ENCODE measurements around the gene GRIK3. TPM values are rescaled to one million over a fixed set of nuclear protein-coding genes. Genes with fewer than 3 reads are reported as not detected.

The GRIK3 gene
- total and polyA plus RNA-seq, 5 donors, result 0.95 to 1.8 (median 1.6) TPM

DNA sequence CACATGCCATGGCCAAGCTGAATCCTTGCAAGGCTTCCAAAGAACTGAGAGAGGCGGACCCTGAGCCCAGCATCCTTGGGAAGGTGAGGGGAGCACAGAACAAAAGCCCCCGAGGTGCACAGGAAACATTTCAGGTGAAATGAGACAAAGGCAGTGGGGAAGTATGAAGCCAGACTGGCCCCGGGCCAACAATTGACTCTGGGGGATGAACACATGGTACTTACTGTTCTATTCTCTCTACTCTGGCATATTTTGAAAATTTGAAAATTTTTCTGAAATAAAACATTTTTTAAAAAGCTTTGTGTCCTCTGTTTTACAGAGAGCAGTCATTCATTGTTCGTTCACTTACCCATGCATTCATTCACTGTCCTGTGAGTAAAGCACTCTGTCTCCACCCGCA, 77.7 kb downstream of the GRIK3 start:
- H3K27ac ChIP-seq (ENCODE audit: low read length), result no peak overlapping the region
- no peaks in the 10 kb centered on the region for H3K9me3 ChIP-seq (ENCODE audit: control insufficient read depth, low read length)
- 69% methylated on average over 5 of the region's 5 CpGs for WGBS
- H3K4me3 ChIP-seq (ENCODE audit: low read length), result no peak overlapping the region
- intact Hi-C loops (cut with DNase I), result no loop called here
- H3K27me3 ChIP-seq (ENCODE audit: control insufficient read depth, insufficient read depth), result no peaks in the 10 kb centered on the region
- DNase-seq, result no peak
- no peaks in the 10 kb centered on the region for H3K4me1 ChIP-seq (ENCODE audit: control insufficient read depth, insufficient read depth, low read length)
- ATAC-seq, result no peak

DNA sequence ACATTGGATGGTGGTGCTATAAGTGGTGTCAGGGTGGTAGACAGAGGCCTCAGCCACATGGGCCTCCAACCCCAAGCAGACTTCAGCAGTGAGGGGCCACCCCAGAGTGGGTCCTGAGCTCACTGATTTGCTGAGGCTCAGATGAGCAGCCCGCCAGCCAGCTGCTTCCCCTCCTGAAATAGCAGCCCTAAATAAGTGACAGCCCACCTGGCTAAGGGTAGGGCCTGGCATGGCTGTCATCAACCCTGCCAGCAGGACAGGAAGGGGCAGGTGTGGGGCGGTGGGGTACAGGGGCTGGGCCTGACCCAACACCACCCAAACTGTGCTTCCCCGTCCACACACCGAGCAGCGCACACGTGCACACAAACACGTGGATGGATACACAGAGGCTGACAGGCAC, 79.3 kb downstream of the GRIK3 start:
- H3K4me3 ChIP-seq (ENCODE audit: low read length), result no peak overlapping the region
- intact Hi-C loops (cut with DNase I), result no loop called here
- no peak overlapping the region for H3K27ac ChIP-seq (ENCODE audit: low read length)
- H3K9me3 ChIP-seq (ENCODE audit: control insufficient read depth, low read length), result no peaks in the 10 kb centered on the region
- no peaks in the 10 kb centered on the region for H3K4me1 ChIP-seq (ENCODE audit: control insufficient read depth, insufficient read depth, low read length)
- WGBS, result 82% methylated on average over 7 of the region's 7 CpGs
- no peaks in the 10 kb centered on the region for H3K27me3 ChIP-seq (ENCODE audit: control insufficient read depth, insufficient read depth)
- DNase-seq (no peak), ATAC-seq (no peak)

DNA sequence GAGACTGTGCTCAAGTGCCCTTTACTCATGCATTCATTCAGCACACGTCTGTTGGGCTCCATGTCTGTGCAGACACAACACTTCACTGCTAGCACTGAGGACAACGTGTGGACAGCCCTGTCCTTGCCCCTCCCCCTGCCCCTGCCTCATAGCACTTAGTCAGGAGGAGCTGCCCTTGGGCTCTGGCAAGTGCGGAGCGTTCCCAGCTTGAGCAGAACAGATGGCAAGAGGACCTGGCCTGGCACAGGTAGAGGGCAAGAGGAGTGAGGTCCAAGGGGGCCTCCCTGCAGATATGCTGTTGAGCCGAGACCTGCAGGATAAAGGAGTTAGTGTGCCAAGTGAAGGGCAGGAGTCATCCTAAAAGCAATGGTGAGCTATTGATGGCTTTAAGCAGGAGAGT, 81.3 kb downstream of the GRIK3 start:
- H3K9me3 ChIP-seq (ENCODE audit: control insufficient read depth, low read length), result no peaks in the 10 kb centered on the region
- no peak for ATAC-seq
- 51% methylated on average over 5 of the region's 5 CpGs for WGBS
- DNase-seq, result no peak
- intact Hi-C loops (cut with DNase I), result no loop called here
- H3K27ac ChIP-seq (ENCODE audit: low read length), result no peak overlapping the region
- no peaks in the 10 kb centered on the region for H3K27me3 ChIP-seq (ENCODE audit: control insufficient read depth, insufficient read depth)
- H3K4me3 ChIP-seq (ENCODE audit: low read length), result no peak overlapping the region
- no peaks in the 10 kb centered on the region for H3K4me1 ChIP-seq (ENCODE audit: control insufficient read depth, insufficient read depth, low read length)

DNA sequence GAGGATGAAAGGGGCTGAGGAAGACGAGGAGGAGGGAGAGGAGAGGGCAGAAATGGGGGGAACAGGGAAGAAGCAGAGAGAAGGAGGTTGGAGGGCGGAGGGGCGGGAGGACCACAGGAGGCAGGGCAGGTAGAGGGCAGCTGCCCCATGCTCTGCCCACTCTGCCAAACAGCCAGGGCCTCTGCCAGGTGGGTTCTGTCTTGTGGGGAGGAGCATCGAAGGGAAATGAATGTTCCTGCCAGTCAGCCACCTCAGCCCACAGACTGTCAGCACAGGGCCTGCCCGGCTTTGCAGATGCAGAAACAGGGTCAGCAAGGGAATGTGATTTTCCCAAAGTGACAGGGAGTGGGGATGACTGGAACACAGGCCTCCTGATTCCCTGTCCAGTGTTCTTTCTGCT, 82.6 kb downstream of the GRIK3 start:
- WGBS, result 71% methylated on average over 5 of the region's 5 CpGs
- no peak overlapping the region for H3K4me3 ChIP-seq (ENCODE audit: low read length)
- no peaks in the 10 kb centered on the region for H3K9me3 ChIP-seq (ENCODE audit: control insufficient read depth, low read length)
- no peak for ATAC-seq
- H3K4me1 ChIP-seq (ENCODE audit: control insufficient read depth, insufficient read depth, low read length), result no peaks in the 10 kb centered on the region
- intact Hi-C loops (cut with DNase I), result no loop called here
- no peak for DNase-seq
- H3K27me3 ChIP-seq (ENCODE audit: control insufficient read depth, insufficient read depth), result no peaks in the 10 kb centered on the region
- no peak overlapping the region for H3K27ac ChIP-seq (ENCODE audit: low read length)

DNA sequence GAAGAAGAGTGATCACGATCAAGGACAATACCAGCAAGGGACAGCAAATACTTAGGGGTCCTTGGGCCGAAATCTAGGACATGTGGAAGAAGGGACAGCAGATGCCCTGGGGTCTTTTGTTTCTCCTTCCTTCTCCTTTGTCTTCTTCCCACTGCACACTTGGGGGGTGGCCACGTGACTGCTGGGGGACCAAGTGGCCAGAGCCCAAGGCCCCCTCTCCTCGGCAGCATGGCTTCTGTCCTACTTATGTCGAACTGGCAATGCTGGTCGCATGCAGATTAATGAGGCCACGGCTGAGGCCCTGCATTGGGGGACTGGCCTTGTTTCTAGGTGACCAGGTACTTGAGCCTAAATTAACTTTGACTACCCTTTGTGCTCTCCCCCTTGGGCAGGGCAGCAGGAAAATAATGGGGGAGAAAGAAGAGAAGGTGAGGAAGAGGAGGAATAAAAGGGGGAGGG, 83.0 kb downstream of the GRIK3 start:
- DNase-seq, result no peak
- intact Hi-C loops (cut with DNase I), result no loop called here
- 56% methylated on average over 7 of the region's 7 CpGs for WGBS

DNA sequence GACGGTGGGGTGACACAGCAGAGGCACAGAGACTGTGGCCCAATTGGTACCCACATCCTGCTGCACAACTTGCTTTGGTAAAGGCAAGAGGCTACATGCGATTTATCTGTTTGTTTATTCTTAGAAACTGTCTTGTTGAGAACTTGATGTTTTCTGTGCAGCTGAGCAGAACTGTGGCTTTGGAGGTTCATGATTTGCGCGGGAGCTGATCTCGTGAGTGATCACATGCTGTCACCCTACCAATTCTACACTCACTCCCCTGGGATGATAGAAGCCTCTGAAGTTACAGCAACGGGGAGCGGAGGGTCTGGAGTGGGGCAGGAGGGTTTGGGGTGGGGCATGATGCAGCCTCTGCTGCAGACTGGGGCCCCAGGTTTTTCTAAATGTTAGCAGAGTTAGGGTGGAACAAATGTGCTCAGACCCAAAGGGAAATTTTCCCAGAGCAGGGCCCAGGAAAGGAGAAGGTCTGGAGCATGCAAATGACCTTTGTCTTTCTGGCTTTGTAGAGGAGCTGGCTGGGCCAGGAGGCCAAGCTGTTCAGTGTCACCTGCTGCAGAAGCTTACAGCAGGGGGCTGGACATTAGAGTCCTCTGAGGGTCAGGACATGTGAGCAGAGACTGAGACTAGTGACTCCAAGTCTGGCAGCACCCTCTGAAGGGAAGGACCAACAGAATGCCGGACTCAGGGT, 83.6 kb downstream of the GRIK3 start:
- H3K27ac ChIP-seq (ENCODE audit: low read length), result no peak overlapping the region
- no peak for ATAC-seq
- intact Hi-C loops (cut with DNase I), result no loop called here
- H3K9me3 ChIP-seq (ENCODE audit: control insufficient read depth, low read length), result no peaks in the 10 kb centered on the region
- 65% methylated on average over 8 of the region's 8 CpGs for WGBS
- no peaks in the 10 kb centered on the region for H3K4me1 ChIP-seq (ENCODE audit: control insufficient read depth, insufficient read depth, low read length)
- no peak overlapping the region for H3K4me3 ChIP-seq (ENCODE audit: low read length)
- no peaks in the 10 kb centered on the region for H3K27me3 ChIP-seq (ENCODE audit: control insufficient read depth, insufficient read depth)
- no peak for DNase-seq

More for the DNA sequence above, 83.0 kb downstream of the GRIK3 start:
- no peaks in the 10 kb centered on the region for H3K9me3 ChIP-seq (ENCODE audit: control insufficient read depth, low read length)
- H3K4me1 ChIP-seq (ENCODE audit: control insufficient read depth, insufficient read depth, low read length), result no peaks in the 10 kb centered on the region
- no peak overlapping the region for H3K27ac ChIP-seq (ENCODE audit: low read length)
- no peaks in the 10 kb centered on the region for H3K27me3 ChIP-seq (ENCODE audit: control insufficient read depth, insufficient read depth)
- no peak for ATAC-seq
- H3K4me3 ChIP-seq (ENCODE audit: low read length), result no peak overlapping the region

DNA sequence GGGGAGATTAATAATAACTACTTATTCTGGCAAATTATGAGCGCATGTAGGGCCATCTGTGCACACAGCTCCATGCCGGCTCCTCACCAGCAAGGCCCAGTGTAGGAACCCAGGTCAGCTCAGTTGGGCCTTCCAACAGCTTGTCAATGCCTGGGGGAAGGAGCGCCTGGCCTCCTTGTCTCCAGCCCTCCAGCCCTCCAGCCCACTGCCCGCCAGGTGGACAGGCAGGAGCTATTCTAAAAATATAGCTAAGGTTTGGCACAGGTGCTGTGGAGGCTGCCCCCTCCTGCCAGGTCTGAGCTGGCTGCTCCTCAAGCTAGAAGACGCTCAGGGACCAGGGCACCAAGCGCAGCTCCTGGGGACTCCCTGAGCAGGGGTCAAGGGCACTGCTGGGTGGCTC, 85.7 kb downstream of the GRIK3 start:
- ATAC-seq, result no peak
- H3K4me3 ChIP-seq (ENCODE audit: low read length), result no peak overlapping the region
- intact Hi-C loops (cut with DNase I), result no loop called here
- H3K9me3 ChIP-seq (ENCODE audit: control insufficient read depth, low read length), result no peaks in the 10 kb centered on the region
- WGBS, result 85% methylated on average over 6 of the region's 6 CpGs
- DNase-seq, result no peak
- no peaks in the 10 kb centered on the region for H3K4me1 ChIP-seq (ENCODE audit: control insufficient read depth, insufficient read depth, low read length)
- H3K27me3 ChIP-seq (ENCODE audit: control insufficient read depth, insufficient read depth), result no peaks in the 10 kb centered on the region
- H3K27ac ChIP-seq (ENCODE audit: low read length), result no peak overlapping the region

DNA sequence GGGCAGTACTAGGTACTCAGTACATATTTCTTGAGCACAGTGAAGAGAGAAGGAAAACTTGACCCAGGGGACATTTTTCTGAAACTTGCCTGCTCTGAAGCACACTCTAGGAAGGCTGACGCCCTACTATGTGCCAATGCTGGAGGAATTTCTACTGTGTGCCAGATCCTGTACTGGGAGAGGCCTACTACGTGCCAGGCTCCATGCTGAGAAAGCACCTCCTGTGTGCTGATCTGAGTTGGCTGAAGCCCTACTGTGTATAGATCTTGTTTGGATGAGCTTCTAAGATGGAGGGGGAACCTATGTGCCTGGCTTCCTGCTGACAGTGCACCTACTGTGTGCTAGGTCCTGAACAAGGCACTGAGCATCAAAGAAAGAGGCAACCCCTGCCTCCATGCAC, 86.2 kb downstream of the GRIK3 start:
- no peak overlapping the region for H3K4me3 ChIP-seq (ENCODE audit: low read length)
- no peaks in the 10 kb centered on the region for H3K4me1 ChIP-seq (ENCODE audit: control insufficient read depth, insufficient read depth, low read length)
- intact Hi-C loops (cut with DNase I), result no loop called here
- DNase-seq (no peak), ATAC-seq (no peak)
- no peak overlapping the region for H3K27ac ChIP-seq (ENCODE audit: low read length)
- WGBS, result 50% methylated on average over 2 of the region's 2 CpGs
- H3K9me3 ChIP-seq (ENCODE audit: control insufficient read depth, low read length), result no peaks in the 10 kb centered on the region
- H3K27me3 ChIP-seq (ENCODE audit: control insufficient read depth, insufficient read depth), result no peaks in the 10 kb centered on the region

DNA sequence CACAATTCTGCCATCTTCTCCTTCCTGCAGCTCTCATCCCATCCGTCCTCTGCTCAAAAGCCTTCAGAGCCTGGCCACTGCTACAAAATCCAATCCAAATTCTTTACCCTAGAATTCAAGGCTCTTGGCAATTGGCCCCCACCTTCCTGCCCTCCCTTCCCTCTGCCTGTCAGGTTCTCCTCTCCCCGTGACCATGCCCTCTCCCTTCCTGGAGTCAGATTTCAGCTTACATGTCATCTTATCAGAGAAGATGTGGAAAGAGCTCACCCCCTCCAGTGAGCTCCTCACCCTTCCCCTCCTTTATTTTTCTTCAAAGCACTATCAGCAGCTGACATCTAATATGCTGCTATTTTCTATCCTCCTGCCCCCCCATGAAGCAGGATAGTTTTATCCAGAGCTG, 86.9 kb downstream of the GRIK3 start:
- Histone ChIP-seq H3K9me3 (ENCODE audit: control insufficient read depth, low read length) (no peaks in the 10 kb centered on the region), H3K27ac (ENCODE audit: low read length) (no peak overlapping the region), H3K27me3 (ENCODE audit: control insufficient read depth, insufficient read depth) (no peaks in the 10 kb centered on the region), H3K4me1 (ENCODE audit: control insufficient read depth, insufficient read depth, low read length) (no peaks in the 10 kb centered on the region), H3K4me3 (ENCODE audit: low read length) (no peak overlapping the region)
- ATAC-seq (no peak), DNase-seq (no peak)
- WGBS, result 16% methylated on average over 2 of the region's 2 CpGs
- intact Hi-C loops (cut with DNase I), result no loop called here

DNA sequence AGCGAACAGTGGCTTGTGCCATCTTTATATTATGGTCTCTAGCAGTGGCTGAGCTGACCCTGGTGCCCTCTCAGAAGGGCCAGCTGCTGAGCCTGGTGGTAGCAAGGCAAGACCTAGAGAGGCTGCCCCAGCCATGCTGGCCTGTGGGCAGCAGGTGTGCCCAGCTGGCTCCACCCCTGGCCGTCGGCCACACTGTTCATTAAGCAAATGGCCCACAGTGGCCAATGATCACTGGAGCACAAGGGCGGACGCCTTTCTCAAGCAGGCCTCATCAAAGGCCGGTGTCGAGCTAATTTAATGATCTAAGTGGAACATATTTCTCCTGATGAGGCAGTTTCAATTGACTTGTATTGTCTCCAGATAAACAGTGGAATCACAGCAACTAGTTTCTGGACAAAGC, 89.4 kb downstream of the GRIK3 start:
- H3K4me3 ChIP-seq (ENCODE audit: low read length), result no peak overlapping the region
- DNase-seq (no peak), ATAC-seq (no peak)
- no peak overlapping the region for H3K27ac ChIP-seq (ENCODE audit: low read length)
- WGBS, result 79% methylated on average over 7 of the region's 7 CpGs
- H3K4me1 ChIP-seq (ENCODE audit: control insufficient read depth, insufficient read depth, low read length), result no peaks in the 10 kb centered on the region
- intact Hi-C loops (cut with DNase I), result no loop called here
- no peaks in the 10 kb centered on the region for H3K27me3 ChIP-seq (ENCODE audit: control insufficient read depth, insufficient read depth)
- no peaks in the 10 kb centered on the region for H3K9me3 ChIP-seq (ENCODE audit: control insufficient read depth, low read length)

DNA sequence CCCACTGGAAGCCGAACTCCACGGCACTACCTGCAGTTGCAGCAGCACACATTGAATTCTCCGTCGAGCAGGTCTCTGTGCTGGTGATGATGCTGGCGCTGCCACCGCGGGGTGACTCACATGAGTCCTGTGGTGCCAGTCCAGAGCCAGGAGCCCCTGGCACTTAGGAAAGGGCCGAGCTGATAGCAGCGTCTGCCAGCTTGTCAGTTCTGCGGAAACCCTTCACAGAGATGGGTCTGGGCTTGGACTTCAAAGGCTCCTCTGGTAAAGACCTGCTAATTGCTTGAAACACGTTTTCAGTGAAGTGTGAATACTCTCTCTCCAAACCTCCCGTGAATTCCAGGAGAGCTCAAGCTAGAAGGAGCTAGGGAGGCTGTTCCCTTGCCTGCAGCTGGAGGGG, 92.2 kb downstream of the GRIK3 start:
- intact Hi-C loops (cut with DNase I), result no loop called here
- ATAC-seq (no peak), DNase-seq (no peak)
- H3K27me3 ChIP-seq (ENCODE audit: control insufficient read depth, insufficient read depth), result no peaks in the 10 kb centered on the region
- H3K9me3 ChIP-seq (ENCODE audit: control insufficient read depth, low read length), result no peaks in the 10 kb centered on the region
- no peaks in the 10 kb centered on the region for H3K4me1 ChIP-seq (ENCODE audit: control insufficient read depth, insufficient read depth, low read length)
- no peak overlapping the region for H3K27ac ChIP-seq (ENCODE audit: low read length)
- H3K4me3 ChIP-seq (ENCODE audit: low read length), result no peak overlapping the region
- 47% methylated on average over 12 of the region's 12 CpGs for WGBS
